Lower leg skin (tissue), 3 donors: ENCODE measurements around the gene CACNA1D.

Experiments used
- CTCF ChIP-seq, 3 donors: fragments of 450-650 bp; IDR thresholded peaks; one replicate each; pipeline ENCODE4 v1.5.1; 2016; ENCODE audit warnings: antibody characterized with exemption in 3 of 3, mild to moderate bottlenecking in 3 of 3, moderate library complexity in 2 of 3
- POLR2A ChIP-seq, 2 donors: fragments of 450-650 bp; IDR thresholded peaks; one replicate each; pipeline ENCODE4 v1.6.1; 2016 to 2017; ENCODE audit warnings: antibody characterized with exemption in 2 of 2, mild to moderate bottlenecking in 1 of 2, moderate library complexity in 1 of 2

- TF ChIP-seq CTCF (IDR thresholded peaks at IDR 0.05) = no peak
- no peak for TF ChIP-seq POLR2A (IDR thresholded peaks at IDR 0.05)
Observed at GRCh38 chr3:53511246-53511645, 16.8 kb downstream of the CACNA1D start.
